DOHH2 (cell line): ENCODE measurements around the gene TMCC1.

ENCODE experiments used
- H3F3A ChIP-seq: fragments of 200-600 bp; sonication (generic), shearing (Covaris generic); 2 replicates; pipeline ENCODE4 v1.6.0; 2016; ENCODE audit warnings: antibody characterized with exemption, mild to moderate bottlenecking; ENCODE audit not compliant: control insufficient read depth, insufficient read depth
- H3K27ac ChIP-seq: fragments of 200-600 bp; sonication (generic); 2 replicates; pipeline ENCODE4 v1.5.1; 2014; ENCODE audit warnings: low read depth, mild to moderate bottlenecking, low read length, moderate library complexity
- H3K27me3 ChIP-seq: fragments of 200-600 bp; sonication (generic); 2 replicates; pipeline ENCODE4 v1.6.1; 2014; ENCODE audit warnings: mild to moderate bottlenecking, low read length, mixed read lengths; ENCODE audit not compliant: control insufficient read depth
- H3K36me3 ChIP-seq: fragments of 200-600 bp; sonication (generic); 2 replicates; pipeline ENCODE4 v1.6.1; 2014; ENCODE audit warnings: mild to moderate bottlenecking, low read length, moderate library complexity, mixed read lengths; ENCODE audit not compliant: control insufficient read depth
- H3K4me1 ChIP-seq: fragments of 200-600 bp; sonication (generic); 2 replicates; pipeline ENCODE4 v1.6.1; 2014; ENCODE audit warnings: mild to moderate bottlenecking, low read length, mixed read lengths; ENCODE audit not compliant: control insufficient read depth
- H3K4me2 ChIP-seq: fragments of 200-600 bp; sonication (generic); 2 replicates; pipeline ENCODE4 v1.6.0; 2014; ENCODE audit warnings: mild to moderate bottlenecking, low read length, moderate library complexity
- H3K4me3 ChIP-seq: fragments of 200-600 bp; sonication (generic); 2 replicates; pipeline ENCODE4 v1.5.1; 2014; ENCODE audit warnings: mild to moderate bottlenecking, low read length, mixed read lengths
- H3K79me2 ChIP-seq: fragments of 200-600 bp; sonication (generic); 2 replicates; pipeline ENCODE4 v1.6.1; 2014; ENCODE audit warnings: mild to moderate bottlenecking, low read length, mixed read lengths; ENCODE audit not compliant: control insufficient read depth
- H3K9me2 ChIP-seq: fragments of 200-600 bp; sonication (generic); replicated peaks from 2 replicates; pipeline ENCODE4 v1.6.1; 2014; ENCODE audit warnings: mild to moderate bottlenecking, low read length, mixed read lengths; ENCODE audit not compliant: control insufficient read depth
- H3K9me3 ChIP-seq: fragments of 200-600 bp; sonication (generic); 2 replicates; pipeline ENCODE4 v1.6.1; 2014; ENCODE audit warnings: antibody characterized with exemption, low read length, mixed read lengths; ENCODE audit not compliant: control insufficient read depth, insufficient read depth
- H4K20me1 ChIP-seq: fragments of 200-600 bp; sonication (generic); 2 replicates; pipeline ENCODE4 v1.6.0; 2014; ENCODE audit warnings: low read depth, mild to moderate bottlenecking, antibody characterized with exemption, low read length, moderate library complexity; ENCODE audit not compliant: control insufficient read depth, insufficient read depth
- CTCF ChIP-seq: fragments of 200-600 bp; sonication (generic); IDR thresholded peaks from one replicate; pipeline ENCODE4 v1.5.1; 2014; ENCODE audit warnings: antibody characterized with exemption, mild to moderate bottlenecking, low read depth, low read length; ENCODE audit not compliant: poor library complexity, severe bottlenecking
- EZH2phosphoT487 ChIP-seq: fragments of 200-600 bp; sonication (generic); IDR thresholded peaks from 2 replicates; pipeline ENCODE4 v1.6.1; 2017; ENCODE audit warnings: borderline replicate concordance, mild to moderate bottlenecking, antibody characterized with exemption, low read length, moderate library complexity, mixed read lengths

Gene TMCC1

GRCh38 chr3:129727707-129728106 is 165.8 kb downstream of the TMCC1 start:
- no peaks in the 10 kb centered on the region for H3K79me2 ChIP-seq
- H4K20me1 ChIP-seq = no peaks in the 10 kb centered on the region

GRCh38 chr3:129723558-129724324 is 169.8 kb downstream of the TMCC1 start:
- no peaks in the 10 kb centered on the region for H3K79me2 ChIP-seq
- no peaks in the 10 kb centered on the region for H3F3A ChIP-seq
- H3K9me3 ChIP-seq = no peaks in the 10 kb centered on the region
- no peak overlapping the region for H3K27ac ChIP-seq
- H3K36me3 ChIP-seq = no peaks in the 10 kb centered on the region; the same call in 1 of the 2 replicates
- H3K4me3 ChIP-seq = no peak overlapping the region
- H3K27me3 ChIP-seq = no peaks in the 10 kb centered on the region
- H3K4me1 ChIP-seq = no peaks in the 10 kb centered on the region
- no peaks in the 10 kb centered on the region for H4K20me1 ChIP-seq
- no peak overlapping the region for H3K4me2 ChIP-seq
- no peaks in the 10 kb centered on the region for H3K9me2 ChIP-seq
- TF ChIP-seq CTCF = no peak
- no peak for TF ChIP-seq EZH2phosphoT487

More at GRCh38 chr3:129727707-129728106, 165.8 kb downstream of the TMCC1 start:
- no peak for TF ChIP-seq EZH2phosphoT487
- TF ChIP-seq CTCF = no peak
- no peaks in the 10 kb centered on the region for H3K9me3 ChIP-seq
- no peaks in the 10 kb centered on the region for H3K9me2 ChIP-seq
- H3K4me3 ChIP-seq = no peak overlapping the region
- H3K4me1 ChIP-seq = no peaks in the 10 kb centered on the region
- H3K36me3 ChIP-seq = no peaks in the 10 kb centered on the region; the same call in 1 of the 2 replicates
- H3F3A ChIP-seq = no peaks in the 10 kb centered on the region
- H3K27ac ChIP-seq = no peak overlapping the region
- no peak overlapping the region for H3K4me2 ChIP-seq
- H3K27me3 ChIP-seq = no peaks in the 10 kb centered on the region

GRCh38 chr3:129722527-129722926 is 171.0 kb downstream of the TMCC1 start:
- no peak overlapping the region for H3K4me2 ChIP-seq
- H3K4me1 ChIP-seq = no peaks in the 10 kb centered on the region
- no peaks in the 10 kb centered on the region for H3K9me2 ChIP-seq
- H4K20me1 ChIP-seq = no peaks in the 10 kb centered on the region
- H3K9me3 ChIP-seq = no peaks in the 10 kb centered on the region
- no peaks in the 10 kb centered on the region for H3K27me3 ChIP-seq
- TF ChIP-seq EZH2phosphoT487 (no peak), CTCF (no peak)
- no peak overlapping the region for H3K27ac ChIP-seq
- H3K4me3 ChIP-seq = no peak overlapping the region
- no peaks in the 10 kb centered on the region for H3F3A ChIP-seq
- no peaks in the 10 kb centered on the region for H3K79me2 ChIP-seq
- no peaks in the 10 kb centered on the region for H3K36me3 ChIP-seq
